Natural killer cell treated with Interleukin-12 subunit alpha and Interleukin-12 subunit beta and Interleukin-15 and Interleukin-18, amount 100 ng/mL, for 72 hours (primary cell): Measurements from ENCODE around the gene TPO. TPM values are rescaled to one million over a fixed set of nuclear protein-coding genes. Genes with fewer than 3 reads are reported as not detected.

Experiments used
- ATAC-seq, 2 donors: fragments of 150-1000 bp; cut with Tn5 transposase in 1 of 2; sonication (Bioruptor Pico), chemical (Tn5 transposase) in 1 of 2; 2 replicates each; pipeline ENCODE4 v1.10.0; 2021
- DNase-seq: peaks from one replicate; pipeline ENCODE4 v3.0.0; 2022; ENCODE audit warnings: low spot score
- H3K27ac Mint-ChIP-seq, 2 donors: 1 replicate in 1 of 2; 2 replicates in 1 of 2; pipeline ENCODE4 v1.8.0; 2022; ENCODE audit warnings: mixed read lengths in 2 of 2, mild to moderate bottlenecking in 1 of 2, moderate library complexity in 1 of 2
- H3K27me3 Mint-ChIP-seq, 2 donors: 1 replicate in 1 of 2; 2 replicates in 1 of 2; pipeline ENCODE4 v1.8.0; 2022; ENCODE audit warnings: mixed read lengths in 2 of 2
- H3K36me3 Mint-ChIP-seq: one replicate; pipeline ENCODE4 v1.8.0; 2022; ENCODE audit warnings: mixed read lengths
- H3K4me1 Mint-ChIP-seq, 2 donors: 1 replicate in 1 of 2; 2 replicates in 1 of 2; pipeline ENCODE4 v1.8.0; 2022; ENCODE audit warnings: low read depth in 2 of 2, mixed read lengths in 2 of 2, mild to moderate bottlenecking in 1 of 2
- H3K4me3 Mint-ChIP-seq: one replicate; pipeline ENCODE4 v1.8.0; 2022; ENCODE audit warnings: mixed read lengths
- H3K9me3 Mint-ChIP-seq: 2 replicates; pipeline ENCODE4 v1.8.0; 2022; ENCODE audit warnings: mixed read lengths
- total RNA-seq, 2 donors: library from RNA; stranded (reverse); gene quantifications; one replicate each; pipeline ENCODE4 v1.2.3, GENCODE V29; 2022

The TPO gene
- total RNA-seq, 2 donors from 2014 or later: not detected

DNA sequence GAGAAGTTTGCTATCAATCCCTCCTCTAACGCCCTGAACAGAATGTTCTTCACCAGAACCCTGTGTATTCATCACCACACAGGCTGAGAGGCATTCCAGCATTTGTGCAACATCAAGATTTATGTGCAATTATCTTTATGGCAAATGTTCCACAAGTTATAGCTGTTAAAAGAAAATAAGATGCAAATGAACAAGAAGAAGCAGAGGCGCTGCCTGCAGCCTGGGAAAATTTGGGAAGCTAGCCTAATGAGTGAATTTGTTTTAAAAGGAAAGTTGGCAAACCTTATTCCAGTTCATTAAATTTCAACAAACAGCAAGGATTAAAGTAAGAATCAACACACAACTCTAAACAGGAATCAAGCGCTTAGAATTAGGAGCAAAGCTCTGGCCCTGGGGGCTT lies 5.3 kb downstream of the TPO start:
- Mint-ChIP-seq H3K27me3 (peaks cover under 1 to 7% of the 10 kb centered on the region in 2 donors), H3K27ac (no peak overlapping the region), H3K9me3 (no peaks in the 10 kb centered on the region), H3K36me3 (no peaks in the 10 kb centered on the region), H3K4me3 (no peak overlapping the region), H3K4me1 (no peaks in the 10 kb centered on the region)
- no peak for DNase-seq
- ATAC-seq: no peak

- Mint-ChIP-seq H3K4me1 (no peaks in the 10 kb centered on the region), H3K36me3 (no peaks in the 10 kb centered on the region), H3K27me3 (peaks cover 10 to 12% of the 10 kb centered on the region in 2 donors), H3K4me3 (no peak overlapping the region), H3K9me3 (no peaks in the 10 kb centered on the region), H3K27ac (no peak overlapping the region)
- DNase-seq (no peak), ATAC-seq (no peak)
These were observed 7.7 kb downstream of the TPO start for GRCh38 chr2:1420746-1421480.

GRCh38 chr2:1421731-1422130 lies 8.5 kb downstream of the TPO start:
- no peak overlapping the region for H3K27ac Mint-ChIP-seq
- H3K4me3 Mint-ChIP-seq: no peak overlapping the region
- H3K36me3 Mint-ChIP-seq: no peaks in the 10 kb centered on the region
- no peaks in the 10 kb centered on the region for H3K9me3 Mint-ChIP-seq
- DNase-seq: no peak
- peaks cover 10 to 12% of the 10 kb centered on the region in 2 donors for H3K27me3 Mint-ChIP-seq
- H3K4me1 Mint-ChIP-seq: no peaks in the 10 kb centered on the region
- peak; percentile 34 to 38 for ATAC-seq

DNA sequence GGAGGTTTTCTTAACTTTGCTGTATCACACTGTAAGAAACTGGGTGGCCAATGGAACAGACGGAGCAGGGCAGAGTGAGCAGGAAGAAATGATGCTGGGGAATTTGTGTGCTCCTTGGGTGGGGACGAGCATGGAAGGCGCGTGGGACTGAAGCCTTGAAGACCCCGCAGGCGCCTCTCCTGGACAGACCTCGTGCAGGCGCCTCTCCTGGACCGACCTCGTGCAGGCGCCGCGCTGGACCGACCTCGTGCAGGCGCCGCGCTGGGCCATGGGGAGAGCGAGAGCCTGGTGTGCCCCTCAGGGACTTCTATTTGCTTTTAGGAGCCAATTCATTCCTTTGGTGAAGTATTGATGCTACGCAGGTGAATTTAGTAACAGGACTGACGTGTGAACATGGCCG lies 8.9 kb downstream of the TPO start:
- Mint-ChIP-seq H3K4me1 (no peaks in the 10 kb centered on the region), H3K9me3 (no peaks in the 10 kb centered on the region), H3K4me3 (no peak overlapping the region), H3K36me3 (no peaks in the 10 kb centered on the region), H3K27me3 (peaks cover 10 to 12% of the 10 kb centered on the region in 2 donors), H3K27ac (no peak overlapping the region)
- DNase-seq (no peak), ATAC-seq (peak; percentile 48 to 60)

- ATAC-seq (no peak), DNase-seq (no peak)
- Mint-ChIP-seq H3K9me3 (no peaks in the 10 kb centered on the region), H3K4me3 (no peak overlapping the region), H3K27ac (no peak overlapping the region), H3K4me1 (no peaks in the 10 kb centered on the region), H3K36me3 (no peaks in the 10 kb centered on the region), H3K27me3 (peaks cover 10 to 15% of the 10 kb centered on the region in 2 donors)
These were observed 9.5 kb downstream of the TPO start for GRCh38 chr2:1422716-1423285.

DNA sequence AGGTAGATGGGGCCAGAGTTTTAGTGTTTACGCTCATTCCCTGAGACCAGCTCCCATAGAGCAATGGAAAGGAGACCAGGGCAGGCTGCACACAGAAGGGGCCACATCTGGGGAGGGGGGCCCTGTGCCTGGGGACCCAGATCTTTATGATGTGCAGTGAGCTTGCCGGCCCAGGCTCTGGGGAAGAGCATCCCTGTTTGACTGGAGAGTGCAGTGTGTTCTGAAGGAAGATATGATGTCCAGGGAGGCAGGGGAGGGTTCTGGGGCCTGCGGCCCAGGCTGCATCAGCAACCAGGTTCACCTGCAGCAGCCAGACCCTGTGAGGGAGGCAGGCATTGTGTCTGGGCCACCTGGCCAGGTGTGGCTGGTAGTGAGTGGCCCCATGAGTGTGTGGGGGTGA lies 13.8 kb downstream of the TPO start:
- Mint-ChIP-seq H3K27me3 (peaks cover 8 to 10% of the 10 kb centered on the region in 2 donors), H3K9me3 (no peaks in the 10 kb centered on the region)

DNA sequence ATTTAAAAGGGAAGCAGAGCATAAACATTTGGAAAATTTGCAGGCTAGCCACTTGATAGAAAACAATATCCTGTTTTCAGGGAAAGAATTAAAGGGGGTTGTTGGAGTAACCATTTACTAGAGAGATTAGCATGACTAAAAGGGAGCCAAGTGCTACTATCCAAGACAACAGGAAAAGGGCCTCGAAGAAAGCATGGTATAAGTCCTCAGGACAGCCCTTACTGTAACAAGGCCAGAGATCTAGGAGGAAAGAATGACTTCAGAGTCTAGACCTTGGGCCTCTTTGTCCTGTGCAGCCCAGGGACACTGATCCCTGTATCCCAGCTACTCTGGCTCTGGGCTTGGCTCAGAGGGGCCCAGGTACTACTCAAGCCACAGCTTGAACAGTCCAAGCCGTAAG lies 16.6 kb downstream of the TPO start:
- no peak overlapping the region for H3K4me3 Mint-ChIP-seq
- ATAC-seq: no peak
- no peaks in the 10 kb centered on the region for H3K36me3 Mint-ChIP-seq
- DNase-seq: no peak
- H3K4me1 Mint-ChIP-seq: no peaks in the 10 kb centered on the region
- H3K9me3 Mint-ChIP-seq: no peaks in the 10 kb centered on the region
- peaks cover 0 to 2% of the 10 kb centered on the region in 2 donors for H3K27me3 Mint-ChIP-seq
- no peak overlapping the region for H3K27ac Mint-ChIP-seq

More for the DNA sequence above, 13.8 kb downstream of the TPO start:
- no peaks in the 10 kb centered on the region for H3K36me3 Mint-ChIP-seq
- no peak overlapping the region for H3K27ac Mint-ChIP-seq
- ATAC-seq (peak in 1 of 2 donors; percentile 10), DNase-seq (no peak)
- H3K4me3 Mint-ChIP-seq: no peak overlapping the region
- no peaks in the 10 kb centered on the region for H3K4me1 Mint-ChIP-seq

- Mint-ChIP-seq H3K4me3 (no peak overlapping the region), H3K4me1 (no peaks in the 10 kb centered on the region)
- no peak for DNase-seq
These were observed 17.2 kb downstream of the TPO start for GRCh38 chr2:1430491-1430890.

DNA sequence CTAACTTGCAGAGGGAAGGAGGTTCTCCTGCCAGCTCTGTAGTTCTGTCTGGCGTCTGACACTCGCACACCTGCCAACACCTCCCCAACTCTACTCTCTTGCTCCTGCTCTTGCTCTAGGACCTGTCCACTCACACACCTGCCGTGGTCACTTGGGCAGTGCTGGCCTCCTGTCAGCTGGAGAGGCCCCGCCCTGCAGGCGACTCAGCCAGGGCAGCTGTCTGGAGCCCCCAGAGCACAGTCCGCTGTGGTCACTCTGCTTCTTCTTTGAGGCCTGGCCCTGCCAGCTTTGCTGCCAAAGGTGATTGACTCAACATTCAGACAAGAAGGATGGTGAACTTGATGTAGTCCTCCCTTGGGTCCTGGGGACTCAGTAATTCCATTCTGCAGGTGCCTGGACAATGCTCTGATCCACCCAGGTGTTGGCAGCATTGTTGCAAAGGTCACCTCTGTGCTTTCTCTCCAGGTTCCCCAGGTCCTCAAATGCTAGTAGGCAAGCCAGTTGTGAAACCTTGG lies 18.7 kb downstream of the TPO start:
- no peaks in the 10 kb centered on the region for H3K4me1 Mint-ChIP-seq
- no peak for ATAC-seq

More at GRCh38 chr2:1430491-1430890, 17.2 kb downstream of the TPO start:
- Mint-ChIP-seq H3K9me3 (no peaks in the 10 kb centered on the region), H3K36me3 (no peaks in the 10 kb centered on the region), H3K27ac (no peak overlapping the region), H3K27me3 (peaks cover 0 to 2% of the 10 kb centered on the region in 2 donors)
- ATAC-seq: peak; percentile 37 to 44

GRCh38 chr2:1432726-1433125 lies 19.5 kb downstream of the TPO start:
- H3K27me3 Mint-ChIP-seq: peaks cover 0 to under 1% of the 10 kb centered on the region in 2 donors
- no peaks in the 10 kb centered on the region for H3K36me3 Mint-ChIP-seq
- DNase-seq (no peak), ATAC-seq (no peak)
- no peak overlapping the region for H3K27ac Mint-ChIP-seq
- H3K4me3 Mint-ChIP-seq: no peak overlapping the region
- H3K9me3 Mint-ChIP-seq: no peaks in the 10 kb centered on the region
- no peaks in the 10 kb centered on the region for H3K4me1 Mint-ChIP-seq

More for the DNA sequence above, 18.7 kb downstream of the TPO start:
- Mint-ChIP-seq H3K27me3 (peaks cover 0 to 2% of the 10 kb centered on the region in 2 donors), H3K9me3 (no peaks in the 10 kb centered on the region), H3K27ac (no peak overlapping the region), H3K4me3 (no peak overlapping the region), H3K36me3 (no peaks in the 10 kb centered on the region)
- DNase-seq: no peak

DNA sequence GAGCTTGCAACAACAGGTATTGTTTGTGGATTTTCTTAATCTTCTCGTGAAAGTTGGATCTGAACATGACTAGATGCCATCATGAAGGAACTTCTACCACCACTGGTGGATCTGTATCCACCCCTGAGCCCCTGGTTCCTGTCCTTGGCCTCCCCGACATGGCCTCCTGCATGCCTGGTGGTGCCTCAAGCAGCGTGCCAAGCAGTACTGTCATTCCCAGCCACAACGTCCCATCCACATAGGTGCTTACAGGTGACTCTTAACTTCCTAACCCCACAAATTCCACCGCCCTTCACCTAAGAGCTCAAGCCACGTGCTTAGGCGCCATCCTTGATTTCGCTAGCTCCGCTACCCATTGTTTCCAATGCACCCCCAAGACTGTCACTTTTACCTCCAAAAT lies 23.1 kb downstream of the TPO start:
- Mint-ChIP-seq H3K27me3 (peaks cover 0 to 4% of the 10 kb centered on the region in 2 donors), H3K4me3 (no peak overlapping the region), H3K4me1 (no peaks in the 10 kb centered on the region), H3K9me3 (no peaks in the 10 kb centered on the region), H3K27ac (no peak overlapping the region), H3K36me3 (no peaks in the 10 kb centered on the region)
- DNase-seq: no peak
- ATAC-seq: no peak

DNA sequence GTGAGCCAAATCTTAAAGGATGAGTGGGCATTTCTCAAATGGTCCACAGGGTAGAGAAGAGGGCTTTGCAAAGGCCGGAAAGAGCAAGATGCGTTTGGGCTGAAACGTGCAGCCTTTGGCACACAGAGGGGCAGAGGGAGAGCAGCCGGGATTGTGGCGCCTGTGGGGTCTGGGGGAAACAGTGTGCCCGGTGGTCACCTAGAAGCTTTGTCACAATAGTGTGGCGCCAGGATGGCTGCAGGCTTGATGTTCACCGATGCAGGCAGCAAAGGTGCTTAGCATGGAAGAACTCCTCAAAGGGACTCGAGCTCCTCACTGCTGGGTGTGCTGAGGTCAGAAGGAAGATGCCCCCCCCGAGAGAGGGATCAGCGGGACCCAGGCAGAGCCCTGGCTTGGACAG lies 23.8 kb downstream of the TPO start:
- H3K27me3 Mint-ChIP-seq: peaks cover 0 to 4% of the 10 kb centered on the region in 2 donors
- DNase-seq (no peak), ATAC-seq (no peak)
- no peaks in the 10 kb centered on the region for H3K36me3 Mint-ChIP-seq
- H3K27ac Mint-ChIP-seq: no peak overlapping the region
- no peaks in the 10 kb centered on the region for H3K4me1 Mint-ChIP-seq
- no peaks in the 10 kb centered on the region for H3K9me3 Mint-ChIP-seq
- H3K4me3 Mint-ChIP-seq: no peak overlapping the region

DNA sequence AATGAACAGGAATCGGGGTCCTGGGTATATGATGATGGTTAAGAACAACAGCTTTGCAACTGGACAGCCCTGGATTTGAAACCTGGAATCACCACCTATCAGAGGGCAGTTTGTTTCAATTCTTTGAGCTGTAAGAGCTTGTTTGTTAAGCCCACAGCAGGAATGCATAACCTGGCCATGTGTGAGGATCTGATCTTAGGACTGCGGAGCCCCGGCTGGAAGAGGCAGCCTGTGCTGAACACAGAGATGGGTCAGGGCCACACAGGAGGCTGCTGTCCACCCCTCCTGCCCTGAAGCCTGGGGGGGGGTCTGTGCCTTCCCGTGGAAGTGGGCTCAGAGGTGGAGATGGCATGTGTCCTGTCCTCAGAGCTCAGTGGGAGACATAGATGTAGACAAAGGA lies 24.3 kb downstream of the TPO start:
- no peaks in the 10 kb centered on the region for H3K36me3 Mint-ChIP-seq
- DNase-seq (no peak), ATAC-seq (no peak)
- H3K27ac Mint-ChIP-seq: no peak overlapping the region
- no peaks in the 10 kb centered on the region for H3K9me3 Mint-ChIP-seq
- peaks cover 0 to 4% of the 10 kb centered on the region in 2 donors for H3K27me3 Mint-ChIP-seq
- H3K4me3 Mint-ChIP-seq: no peak overlapping the region
- no peaks in the 10 kb centered on the region for H3K4me1 Mint-ChIP-seq

GRCh38 chr2:1438972-1439371 lies 25.7 kb downstream of the TPO start:
- no peak for DNase-seq
- Mint-ChIP-seq H3K4me3 (no peak overlapping the region), H3K9me3 (no peaks in the 10 kb centered on the region), H3K27me3 (peaks cover 0 to 8% of the 10 kb centered on the region in 2 donors), H3K4me1 (no peaks in the 10 kb centered on the region), H3K36me3 (no peaks in the 10 kb centered on the region), H3K27ac (no peak overlapping the region)
- no peak for ATAC-seq
